ENCODE data around the gene CDC37L1. TPM values are rescaled to one million over a fixed set of nuclear protein-coding genes. Genes with fewer than 3 reads are reported as not detected.

The CDC37L1 gene
- total RNA-seq, 2 donors from 2014 or later = 7.9 to 9.9 TPM

- Histone ChIP-seq H3K27me3 (no peaks in the 10 kb centered on the region), H3K4me3 (no peak overlapping the region), H3K27ac (no peak overlapping the region), H3K4me1 (peaks cover 40% of the 10 kb centered on the region), H3K36me3 (replicated peaks in 1 of 2; ENCODE audit: insufficient read depth in 1 of 2, low read depth in 2 of 2) (no peaks in the 10 kb centered on the region), H3K9me3 (no peaks in the 10 kb centered on the region)
- TF ChIP-seq POLR2A (IDR thresholded peaks at IDR 0.05) (no peak), CTCF (IDR thresholded peaks at IDR 0.05) (no peak)
- ATAC-seq (no peak), DNase-seq (no peak)
- WGBS, 2 donors = 88 to 100% methylated on average over 1 of the region's 1 CpG
- intact Hi-C loops (cut with DNase I) = no loop called here
These were observed 53.5 kb downstream of the CDC37L1 start for GRCh38 chr9:4732890-4733289.

- Histone ChIP-seq H3K36me3 (replicated peaks in 1 of 2; ENCODE audit: insufficient read depth in 1 of 2, low read depth in 2 of 2) (no peaks in the 10 kb centered on the region), H3K9me3 (no peaks in the 10 kb centered on the region), H3K4me1 (peaks cover 49% of the 10 kb centered on the region), H3K27ac (no peak overlapping the region), H3K4me3 (no peak overlapping the region), H3K27me3 (no peaks in the 10 kb centered on the region)
- TF ChIP-seq POLR2A (IDR thresholded peaks at IDR 0.05) (no peak), CTCF (IDR thresholded peaks at IDR 0.05) (no peak)
- WGBS, 2 donors = 100% methylated on average over 2 of the region's 2 CpGs
- DNase-seq (no peak), ATAC-seq (no peak)
- intact Hi-C loops (cut with DNase I) = no loop called here
These were observed 54.8 kb downstream of the CDC37L1 start for GRCh38 chr9:4734150-4734549.

- DNase-seq (no peak), ATAC-seq (no peak)
- Histone ChIP-seq H3K36me3 (replicated peaks in 1 of 2; ENCODE audit: insufficient read depth in 1 of 2, low read depth in 2 of 2) (no peaks in the 10 kb centered on the region), H3K4me3 (peak overlapping the region in 1 of 2 donors; percentile 60), H3K9me3 (no peaks in the 10 kb centered on the region), H3K27me3 (no peaks in the 10 kb centered on the region), H3K4me1 (peaks cover 39% of the 10 kb centered on the region), H3K27ac (peak overlapping the region in 3 of 4 donors; percentile 88 to 97 (median 95))
- TF ChIP-seq CTCF (IDR thresholded peaks at IDR 0.05) = no peak
- no peak for TF ChIP-seq POLR2A (IDR thresholded peaks at IDR 0.05)
- intact Hi-C loops (cut with DNase I) = no loop called here
- 68 to 69% methylated on average over 18 to 19 of the region's 19 CpGs for WGBS, 2 donors
These were observed 59.7 kb downstream of the CDC37L1 start for GRCh38 chr9:4738866-4739586.

- H3K36me3 ChIP-seq (replicated peaks in 1 of 2; ENCODE audit: insufficient read depth in 1 of 2, low read depth in 2 of 2) = no peaks in the 10 kb centered on the region
- peaks cover 32% of the 10 kb centered on the region for H3K4me1 ChIP-seq
- ATAC-seq = no peak
- H3K4me3 ChIP-seq = peak overlapping the region; percentile 52 to 60
- WGBS, 2 donors = 18 to 20% methylated on average over 26 of the region's 26 CpGs
- H3K27me3 ChIP-seq = no peaks in the 10 kb centered on the region
- no peaks in the 10 kb centered on the region for H3K9me3 ChIP-seq
- H3K27ac ChIP-seq = peak overlapping the region in 3 of 4 donors; percentile 88 to 97 (median 95)
- peak in 2 of 4 donors; percentile 30 to 55 for DNase-seq
- intact Hi-C loops (cut with DNase I) = no loop called here
- TF ChIP-seq POLR2A (IDR thresholded peaks at IDR 0.05) (no peak), CTCF (IDR thresholded peaks at IDR 0.05) (no peak)
These were observed 60.4 kb downstream of the CDC37L1 start for GRCh38 chr9:4739587-4740387.
